GM12865 (cell line): Measurements from ENCODE around the gene LEMD1.

ENCODE experiments used
- DNase-seq: peaks from one replicate; pipeline ENCODE4 v3.0.0; 2010; ENCODE audit warnings: low read depth
- H3K4me3 ChIP-seq: 2 replicates; pipeline ENCODE4 v1.5.1; 2011; ENCODE audit warnings: mild to moderate bottlenecking, low read depth, low read length, control low read depth
- CTCF ChIP-seq: IDR thresholded peaks from 2 replicates; pipeline ENCODE4 v1.5.1; 2011; ENCODE audit warnings: low read length, control low read depth, low read depth, inconsistent platforms; ENCODE audit not compliant: insufficient read depth; ENCODE audit errors: missing control alignments

LEMD1 gene

DNA sequence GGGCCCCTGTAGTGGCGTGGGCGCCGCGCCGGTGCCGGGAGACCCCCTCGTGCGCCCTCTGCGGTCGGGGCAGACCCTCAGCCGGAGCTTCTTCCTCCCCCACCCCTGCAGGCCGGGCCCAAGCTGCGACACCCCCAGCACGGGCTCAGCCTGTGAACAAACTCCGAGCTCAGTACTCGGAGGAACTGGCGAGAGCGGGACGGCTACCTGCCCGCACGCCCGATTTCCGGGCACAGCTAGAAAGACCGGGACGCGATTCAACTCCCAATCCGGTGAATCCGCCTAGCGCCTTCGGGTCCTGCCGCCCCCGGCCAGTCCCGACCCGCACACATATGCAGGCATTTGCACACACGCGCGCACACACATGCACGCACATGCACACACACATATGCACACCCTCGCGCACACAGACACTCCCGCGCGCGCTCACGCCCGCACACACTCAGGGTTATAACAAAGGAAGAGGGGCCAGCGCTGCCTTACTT lies 34.6 kb upstream of the LEMD1 start:
- H3K4me3 ChIP-seq = no peak overlapping the region
- no peak for DNase-seq
- TF ChIP-seq CTCF = no peak

DNA sequence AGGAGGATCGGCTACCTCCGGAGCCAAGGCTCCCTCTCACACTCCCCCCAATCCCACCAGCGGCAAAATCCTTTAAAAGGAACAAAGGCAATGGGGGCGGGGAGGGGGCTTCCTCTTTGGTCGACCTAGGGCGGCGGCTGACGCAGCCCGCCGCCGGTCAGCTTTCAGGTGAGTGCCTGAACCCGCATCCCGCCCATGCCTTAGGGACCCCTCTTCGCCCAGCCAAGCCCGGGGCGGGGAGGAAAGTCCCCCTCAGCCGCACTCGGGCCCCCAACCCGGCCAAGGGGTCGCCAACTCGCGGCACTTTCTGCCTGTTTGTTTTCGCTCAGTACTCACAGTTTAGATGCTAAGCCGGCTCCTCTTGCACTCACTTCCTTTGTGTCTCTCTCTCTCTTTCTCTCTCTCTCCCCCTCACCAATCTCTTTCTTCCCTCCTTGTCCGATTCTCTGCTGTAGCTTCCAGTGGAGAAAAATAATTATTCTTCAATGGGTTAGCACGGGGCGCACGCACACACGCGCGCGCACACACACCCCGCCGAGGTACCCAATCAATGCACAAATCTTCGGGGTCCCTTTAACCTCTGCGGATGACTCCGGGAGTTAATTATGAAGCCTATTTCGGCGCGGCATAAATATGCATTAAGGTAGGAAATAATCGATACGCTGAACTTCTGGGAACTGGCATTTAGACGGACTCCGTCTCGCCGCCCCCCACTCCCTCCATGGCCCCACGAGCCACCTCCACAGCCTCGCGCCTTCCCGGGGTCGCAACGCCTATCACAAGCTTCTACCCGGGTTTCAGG lies 33.9 kb upstream of the LEMD1 start, which contains the start of gene BLACAT1:
TSS of gene BLACAT1 (minus strand) at position 465 of the 802 bp plus-strand sequence.
- no peak for TF ChIP-seq CTCF
- no peak for DNase-seq
- no peak within 1 kb of the TSS for H3K4me3 ChIP-seq

DNA sequence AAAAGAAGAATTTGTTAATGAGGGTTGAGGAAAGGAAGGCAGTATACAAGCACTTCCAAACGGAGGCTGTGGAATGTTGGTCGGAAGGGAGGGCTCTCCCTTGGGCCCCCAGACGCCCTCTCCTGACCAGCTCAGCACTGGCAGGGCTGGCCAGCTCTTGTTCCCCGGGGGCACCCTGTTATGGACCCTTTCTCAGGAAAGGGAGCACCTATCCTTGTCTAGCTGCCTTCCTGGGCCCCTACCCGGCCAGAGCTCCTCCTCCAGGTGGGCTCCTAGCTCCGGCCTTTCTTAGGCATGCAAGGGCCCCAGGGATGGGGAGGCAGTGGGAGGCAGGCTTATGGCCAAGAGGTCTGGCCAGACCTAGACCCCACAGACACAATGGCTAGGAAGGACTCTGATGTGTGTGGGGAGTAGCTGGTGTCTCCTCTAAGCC lies 33.1 kb upstream of the LEMD1 start:
- no peak overlapping the region for H3K4me3 ChIP-seq

DNA sequence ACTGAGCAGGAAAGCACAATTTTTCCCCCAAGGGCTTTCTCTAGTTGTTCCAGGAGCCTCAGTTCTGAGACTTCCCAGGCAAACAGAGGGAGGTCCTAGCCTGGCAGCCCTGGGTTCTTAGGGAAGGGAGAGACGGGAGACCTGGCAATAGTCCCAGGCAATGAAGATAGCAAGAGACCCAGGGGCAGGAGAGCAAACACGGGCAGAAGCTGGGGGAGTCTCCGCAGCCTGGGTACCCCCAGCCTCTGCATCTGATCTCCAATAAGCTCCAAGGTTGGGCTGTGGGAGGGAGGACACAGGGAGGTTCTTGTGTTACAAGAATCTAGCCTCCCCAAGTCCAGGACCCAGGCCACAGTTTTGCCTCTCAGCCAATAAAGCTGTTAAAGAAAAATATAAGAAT lies 31.6 kb upstream of the LEMD1 start:
- no peak for DNase-seq
- no peak for TF ChIP-seq CTCF
- no peak overlapping the region for H3K4me3 ChIP-seq

More for the DNA sequence above, 33.1 kb upstream of the LEMD1 start:
- no peak for TF ChIP-seq CTCF
- DNase-seq = no peak

GRCh38 chr1:205452933-205453332 lies 31.1 kb upstream of the LEMD1 start:
- no peak overlapping the region for H3K4me3 ChIP-seq
- TF ChIP-seq CTCF = no peak
- no peak for DNase-seq

GRCh38 chr1:205452364-205452763 lies 30.5 kb upstream of the LEMD1 start:
- H3K4me3 ChIP-seq = no peak overlapping the region
- TF ChIP-seq CTCF = no peak
- no peak for DNase-seq
